MM.1S (cell line): ENCODE results near the gene RELN.

Experiments
- DNase-seq: peaks from one replicate; pipeline ENCODE4 v3.0.0-alpha.2; 2015
- H2AFZ ChIP-seq: fragments of 300-600 bp; sonication (generic); 2 replicates; pipeline ENCODE4 v1.6.0; 2016; ENCODE audit warnings: antibody characterized with exemption, low read length
- H3F3A ChIP-seq: fragments of 300-600 bp; sonication (generic); 2 replicates; pipeline ENCODE4 v1.6.1; 2016; ENCODE audit warnings: mild to moderate bottlenecking, antibody characterized with exemption, low read length, moderate library complexity, mixed read lengths; ENCODE audit not compliant: insufficient read depth
- H3K27ac ChIP-seq: fragments of 300-600 bp; sonication (generic); 2 replicates; pipeline ENCODE4 v1.5.1; 2016; ENCODE audit warnings: mild to moderate bottlenecking, low read length
- H3K27me3 ChIP-seq: fragments of 300-600 bp; sonication (generic); replicated peaks from 2 replicates; pipeline ENCODE4 v1.6.0; 2016; ENCODE audit warnings: low read length; ENCODE audit not compliant: insufficient read depth
- H3K36me3 ChIP-seq: fragments of 300-600 bp; sonication (generic); replicated peaks from 2 replicates; pipeline ENCODE4 v1.6.1; 2016; ENCODE audit warnings: mild to moderate bottlenecking, low read length, mixed read lengths; ENCODE audit not compliant: insufficient read depth
- H3K4me1 ChIP-seq: fragments of 300-600 bp; sonication (generic); 2 replicates; pipeline ENCODE4 v1.6.1; 2016; ENCODE audit warnings: low read length, mixed read lengths
- H3K4me2 ChIP-seq: fragments of 300-600 bp; sonication (generic); 2 replicates; pipeline ENCODE4 v1.6.0; 2016; ENCODE audit warnings: low read depth, low read length
- H3K4me3 ChIP-seq: fragments of 300-600 bp; sonication (generic); 2 replicates; pipeline ENCODE4 v1.5.1; 2016; ENCODE audit warnings: low read length, mixed read lengths
- H3K79me2 ChIP-seq: fragments of 300-600 bp; sonication (generic); 2 replicates; pipeline ENCODE4 v1.6.1; 2016; ENCODE audit warnings: mixed run types, low read length, mixed read lengths
- H3K9ac ChIP-seq: fragments of 300-600 bp; sonication (generic); 2 replicates; pipeline ENCODE4 v1.6.1; 2016; ENCODE audit warnings: low read length, mixed read lengths
- H3K9me2 ChIP-seq: fragments of 300-600 bp; sonication (generic); replicated peaks from 2 replicates; pipeline ENCODE4 v1.6.1; 2016; ENCODE audit warnings: mild to moderate bottlenecking, low read length, mixed read lengths; ENCODE audit not compliant: insufficient read depth
- H3K9me3 ChIP-seq: fragments of 300-600 bp; sonication (generic); replicated peaks from 2 replicates; pipeline ENCODE4 v1.6.1; 2016; ENCODE audit warnings: mild to moderate bottlenecking, low read length, mixed read lengths; ENCODE audit not compliant: insufficient read depth
- H4K20me1 ChIP-seq: fragments of 300-600 bp; sonication (generic); 2 replicates; pipeline ENCODE4 v1.6.1; 2016; ENCODE audit warnings: mild to moderate bottlenecking, low read length, moderate library complexity, mixed read lengths; ENCODE audit not compliant: insufficient read depth
- EZH2 ChIP-seq: fragments of 300-600 bp; sonication (generic); optimal IDR thresholded peaks from 2 replicates; pipeline ENCODE3; 2017; ENCODE audit warnings: low read depth, mild to moderate bottlenecking, antibody characterized with exemption, low read length, mixed read lengths
- EZH2phosphoT487 ChIP-seq: fragments of 300-600 bp; sonication (generic); IDR thresholded peaks from 2 replicates; pipeline ENCODE4 v1.6.1; 2018; ENCODE audit warnings: antibody characterized with exemption, low read length
- TF ChIP-seq, protein P1 (sequence below): fragments of 300-600 bp; sonication (generic); IDR thresholded peaks from 2 replicates; pipeline ENCODE4 v1.5.1; 2016; ENCODE audit warnings: antibody characterized with exemption, low read length, mixed read lengths

RELN gene

DNA sequence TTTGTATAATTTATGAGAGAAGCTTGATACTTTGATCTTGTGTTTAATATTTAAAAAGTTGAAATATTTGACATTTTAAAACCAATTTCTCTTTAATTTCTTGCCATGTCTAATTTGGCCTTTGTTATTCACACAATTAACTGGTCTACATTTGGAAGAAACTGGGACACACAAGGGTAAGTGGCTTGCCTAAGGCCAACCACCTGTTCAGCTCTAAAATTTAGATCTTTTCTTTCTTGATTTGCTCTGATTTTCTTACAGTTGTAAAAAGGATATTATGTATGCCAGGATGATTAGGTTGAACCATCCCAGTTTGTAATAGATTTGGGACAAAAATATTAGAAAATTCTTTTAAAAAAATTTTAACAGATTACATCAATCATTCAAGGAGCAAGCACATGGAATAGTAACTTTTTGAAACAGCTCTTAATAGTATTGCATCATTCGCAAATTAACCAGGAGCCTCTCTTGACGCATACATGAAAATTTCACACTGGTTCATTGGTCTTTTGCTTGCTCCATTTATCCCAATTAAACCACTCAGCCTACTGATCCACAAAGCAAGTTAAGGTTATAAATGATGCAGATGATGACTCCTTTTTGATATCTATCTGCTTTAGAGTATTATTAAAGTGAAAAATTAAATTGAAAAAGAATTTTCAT, 321.0 kb downstream of the RELN start:
- Histone ChIP-seq H3K27ac (no peak overlapping the region), H3K4me2 (no peak overlapping the region), H3F3A (no peaks in the 10 kb centered on the region), H3K36me3 (no peaks in the 10 kb centered on the region), H3K9ac (no peak overlapping the region), H3K4me1 (no peaks in the 10 kb centered on the region), H2AFZ (no peak overlapping the region), H3K4me3 (no peak overlapping the region), H3K9me3 (no peaks in the 10 kb centered on the region), H3K79me2 (no peaks in the 10 kb centered on the region), H3K27me3 (no peaks in the 10 kb centered on the region), H3K9me2 (no peaks in the 10 kb centered on the region), H4K20me1 (no peaks in the 10 kb centered on the region)
- TF ChIP-seq, protein P1, sequence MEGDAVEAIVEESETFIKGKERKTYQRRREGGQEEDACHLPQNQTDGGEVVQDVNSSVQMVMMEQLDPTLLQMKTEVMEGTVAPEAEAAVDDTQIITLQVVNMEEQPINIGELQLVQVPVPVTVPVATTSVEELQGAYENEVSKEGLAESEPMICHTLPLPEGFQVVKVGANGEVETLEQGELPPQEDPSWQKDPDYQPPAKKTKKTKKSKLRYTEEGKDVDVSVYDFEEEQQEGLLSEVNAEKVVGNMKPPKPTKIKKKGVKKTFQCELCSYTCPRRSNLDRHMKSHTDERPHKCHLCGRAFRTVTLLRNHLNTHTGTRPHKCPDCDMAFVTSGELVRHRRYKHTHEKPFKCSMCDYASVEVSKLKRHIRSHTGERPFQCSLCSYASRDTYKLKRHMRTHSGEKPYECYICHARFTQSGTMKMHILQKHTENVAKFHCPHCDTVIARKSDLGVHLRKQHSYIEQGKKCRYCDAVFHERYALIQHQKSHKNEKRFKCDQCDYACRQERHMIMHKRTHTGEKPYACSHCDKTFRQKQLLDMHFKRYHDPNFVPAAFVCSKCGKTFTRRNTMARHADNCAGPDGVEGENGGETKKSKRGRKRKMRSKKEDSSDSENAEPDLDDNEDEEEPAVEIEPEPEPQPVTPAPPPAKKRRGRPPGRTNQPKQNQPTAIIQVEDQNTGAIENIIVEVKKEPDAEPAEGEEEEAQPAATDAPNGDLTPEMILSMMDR, result no peak
- no peak for TF ChIP-seq EZH2
- no peak for TF ChIP-seq EZH2phosphoT487
- DNase-seq, result no peak

GRCh38 chr7:103666326-103666725, 323.1 kb downstream of the RELN start:
- H3K9me2 ChIP-seq, result no peaks in the 10 kb centered on the region
- DNase-seq, result no peak
- no peak overlapping the region for H3K27ac ChIP-seq
- H3K4me1 ChIP-seq, result no peaks in the 10 kb centered on the region
- no peaks in the 10 kb centered on the region for H3K36me3 ChIP-seq
- no peaks in the 10 kb centered on the region for H4K20me1 ChIP-seq
- no peak for TF ChIP-seq EZH2phosphoT487
- no peak for TF ChIP-seq EZH2
- TF ChIP-seq, protein P1, result no peak
- no peak overlapping the region for H2AFZ ChIP-seq
- H3K79me2 ChIP-seq, result no peaks in the 10 kb centered on the region
- H3K4me2 ChIP-seq, result no peak overlapping the region
- no peaks in the 10 kb centered on the region for H3K9me3 ChIP-seq
- no peak overlapping the region for H3K4me3 ChIP-seq
- H3K27me3 ChIP-seq, result no peaks in the 10 kb centered on the region
- no peaks in the 10 kb centered on the region for H3F3A ChIP-seq
- no peak overlapping the region for H3K9ac ChIP-seq

- Histone ChIP-seq H3K27ac (no peak overlapping the region), H3K79me2 (no peaks in the 10 kb centered on the region), H3K4me2 (no peak overlapping the region), H2AFZ (no peak overlapping the region), H3K27me3 (no peaks in the 10 kb centered on the region), H3F3A (no peaks in the 10 kb centered on the region), H3K9me2 (no peaks in the 10 kb centered on the region), H4K20me1 (no peaks in the 10 kb centered on the region), H3K4me3 (no peak overlapping the region), H3K9me3 (no peaks in the 10 kb centered on the region), H3K9ac (no peak overlapping the region), H3K4me1 (no peaks in the 10 kb centered on the region; the same call in 1 of the 2 replicates), H3K36me3 (no peaks in the 10 kb centered on the region)
- TF ChIP-seq EZH2 (no peak), EZH2phosphoT487 (no peak)
- TF ChIP-seq, protein P1, result peak; percentile 34
- DNase-seq, result no peak
Measured at GRCh38 chr7:103664577-103664976, 324.9 kb downstream of the RELN start.
